ENCODE measurements around the gene NDRG4.
A peak's percentile ranks its signal among the peaks of the same experiment; 100 is the strongest.

Gene NDRG4

GRCh38 chr16:58510097-58510775, 10.3 kb downstream of the NDRG4 start:
- DNase-seq = no peak

- DNase-seq = no peak
Measured at GRCh38 chr16:58510776-58511628, 11.1 kb downstream of the NDRG4 start.

- DNase-seq = peak; percentile 82
Measured at GRCh38 chr16:58511933-58512815, 12.2 kb downstream of the NDRG4 start.

- no peak for DNase-seq
Measured at GRCh38 chr16:58513874-58514273, 13.9 kb downstream of the NDRG4 start.

GRCh38 chr16:58515125-58515870, 15.4 kb downstream of the NDRG4 start, which contains the start of gene SETD6:
Gene SETD6, plus strand, starts transcription at chr16:58515517. Its CDS starts 21 bp downstream, at chr16:58515538.
- peak; percentile 62 for DNase-seq

GRCh38 chr16:58515871-58516767, 16.2 kb downstream of the NDRG4 start:
- peak; percentile 8 for DNase-seq

- no peak for DNase-seq
Measured at GRCh38 chr16:58516768-58517107, 16.8 kb downstream of the NDRG4 start.

GRCh38 chr16:58518083-58518979, 18.4 kb downstream of the NDRG4 start:
- no peak for DNase-seq

GRCh38 chr16:58518980-58519368, 19.0 kb downstream of the NDRG4 start:
- DNase-seq = no peak

- DNase-seq = no peak
Measured at GRCh38 chr16:58519707-58520106, 19.8 kb downstream of the NDRG4 start.

GRCh38 chr16:58530179-58530578, 30.2 kb downstream of the NDRG4 start:
- DNase-seq = no peak

- no peak for DNase-seq
Measured at GRCh38 chr16:58532414-58532813, 32.5 kb downstream of the NDRG4 start.

- DNase-seq = no peak
Measured at GRCh38 chr16:58533751-58534470, 34.0 kb downstream of the NDRG4 start.

- DNase-seq = no peak
Measured at GRCh38 chr16:58535100-58535499, 35.2 kb downstream of the NDRG4 start.

- DNase-seq = no peak
Measured at GRCh38 chr16:58536278-58536677, 36.3 kb downstream of the NDRG4 start.

- DNase-seq = no peak
Measured at GRCh38 chr16:58537124-58537906, 37.4 kb downstream of the NDRG4 start.

- no peak for DNase-seq
Measured at GRCh38 chr16:58541711-58542110, 41.8 kb downstream of the NDRG4 start.

GRCh38 chr16:58542291-58542690, 42.3 kb downstream of the NDRG4 start:
- DNase-seq = no peak

GRCh38 chr16:58543685-58544084, 43.7 kb downstream of the NDRG4 start:
- DNase-seq = no peak

Measured in stimulated activated naive CD4-positive, alpha-beta T cell treated with Interleukin-2 at 50 U/mL for 16 hours (primary cell).